ENCODE results near the gene COPS6.

The COPS6 gene

GRCh38 chr7:100064162-100064561, 24.6 kb upstream of the COPS6 start:
- ChIA-PET POLR2A (no interaction called here), CTCF (interaction anchor here (1.1 kb wide), 2 partner anchors 11 to 18 kb away, joined by 3 read pairs; no protein-coding TSS in a partner anchor)
- H3K9me3 ChIP-seq (ENCODE audit: control insufficient read depth, insufficient read depth, low read depth, low read length): no peaks in the 10 kb centered on the region
- no peaks in the 10 kb centered on the region for H3K4me1 ChIP-seq (ENCODE audit: control insufficient read depth, insufficient read depth, low read length)
- peaks cover 27 to 29% of the 10 kb centered on the region in 2 experiments for H3K36me3 ChIP-seq (ENCODE audit: control insufficient read depth in 2 of 2, insufficient read depth in 1 of 2, low read length in 2 of 2)
- TF ChIP-seq ZNF701 (tag by site-specific recombination; IDR thresholded peaks at IDR 0.05) (no peak), ZNF548 (tag by site-specific recombination; IDR thresholded peaks at IDR 0.05) (no peak), TRIM28 (IDR thresholded peaks at IDR 0.05; ENCODE audit: borderline replicate concordance, low read length) (no peak), ZNF792 (tag by site-specific recombination; IDR thresholded peaks at IDR 0.05) (no peak), ZNF10 (tag by site-specific recombination; IDR thresholded peaks at IDR 0.05) (no peak), ZNF239 (tag by site-specific recombination; IDR thresholded peaks at IDR 0.05) (no peak), ZNF449 (tag by site-specific recombination; IDR thresholded peaks at IDR 0.05) (no peak), ZNF398 (tag by site-specific recombination; IDR thresholded peaks at IDR 0.05) (no peak), ZNF600 (tag by site-specific recombination; IDR thresholded peaks at IDR 0.05) (no peak), ZNF645 (tag by site-specific recombination; IDR thresholded peaks at IDR 0.05) (no peak), ZNF513 (tag by site-specific recombination; IDR thresholded peaks at IDR 0.05) (no peak), ZNF830 (tag by site-specific recombination; IDR thresholded peaks at IDR 0.05; ENCODE audit: low read depth) (no peak)
- H3K27ac ChIP-seq (ENCODE audit: extremely low read depth, low read depth, low read length): no peak overlapping the region
- H3K4me3 ChIP-seq (ENCODE audit: low read depth, low read length): no peak overlapping the region

GRCh38 chr7:100065452-100066186, 23.1 kb upstream of the COPS6 start:
- H3K4me3 ChIP-seq (ENCODE audit: low read depth, low read length): no peak overlapping the region
- TF ChIP-seq ZNF549 (tag by site-specific recombination; IDR thresholded peaks at IDR 0.05) (no peak), ZNF37A (tag by site-specific recombination; IDR thresholded peaks at IDR 0.05) (no peak), ZNF10 (tag by site-specific recombination; IDR thresholded peaks at IDR 0.05) (no peak), ZNF146 (tag by site-specific recombination; IDR thresholded peaks at IDR 0.05) (no peak), SCRT2 (tag by site-specific recombination; IDR thresholded peaks at IDR 0.05) (peak; percentile 77), ZBTB21 (tag by site-specific recombination; IDR thresholded peaks at IDR 0.05) (no peak), ZNF561 (tag by site-specific recombination; IDR thresholded peaks at IDR 0.05; ENCODE audit: borderline replicate concordance) (no peak)
- CTCF ChIA-PET: interaction anchor here (1.0 kb wide), 1 partner anchor 75 kb away, joined by 4 read pairs; no protein-coding TSS in a partner anchor
- POLR2A ChIA-PET: interaction anchor here (0.7 kb wide), 1 partner anchor 522 kb away, joined by 6 read pairs; no protein-coding TSS in a partner anchor
- peaks cover 19 to 33% of the 10 kb centered on the region in 2 experiments for H3K36me3 ChIP-seq (ENCODE audit: control insufficient read depth in 2 of 2, insufficient read depth in 1 of 2, low read length in 2 of 2)
- no peak overlapping the region for H3K27ac ChIP-seq (ENCODE audit: extremely low read depth, low read depth, low read length)
- H3K9me3 ChIP-seq (ENCODE audit: control insufficient read depth, insufficient read depth, low read depth, low read length): no peaks in the 10 kb centered on the region
- H3K4me1 ChIP-seq (ENCODE audit: control insufficient read depth, insufficient read depth, low read length): no peaks in the 10 kb centered on the region

Data from HEK293 (cell line).